ENCODE data around the gene SDK2.

The SDK2 gene

DNA sequence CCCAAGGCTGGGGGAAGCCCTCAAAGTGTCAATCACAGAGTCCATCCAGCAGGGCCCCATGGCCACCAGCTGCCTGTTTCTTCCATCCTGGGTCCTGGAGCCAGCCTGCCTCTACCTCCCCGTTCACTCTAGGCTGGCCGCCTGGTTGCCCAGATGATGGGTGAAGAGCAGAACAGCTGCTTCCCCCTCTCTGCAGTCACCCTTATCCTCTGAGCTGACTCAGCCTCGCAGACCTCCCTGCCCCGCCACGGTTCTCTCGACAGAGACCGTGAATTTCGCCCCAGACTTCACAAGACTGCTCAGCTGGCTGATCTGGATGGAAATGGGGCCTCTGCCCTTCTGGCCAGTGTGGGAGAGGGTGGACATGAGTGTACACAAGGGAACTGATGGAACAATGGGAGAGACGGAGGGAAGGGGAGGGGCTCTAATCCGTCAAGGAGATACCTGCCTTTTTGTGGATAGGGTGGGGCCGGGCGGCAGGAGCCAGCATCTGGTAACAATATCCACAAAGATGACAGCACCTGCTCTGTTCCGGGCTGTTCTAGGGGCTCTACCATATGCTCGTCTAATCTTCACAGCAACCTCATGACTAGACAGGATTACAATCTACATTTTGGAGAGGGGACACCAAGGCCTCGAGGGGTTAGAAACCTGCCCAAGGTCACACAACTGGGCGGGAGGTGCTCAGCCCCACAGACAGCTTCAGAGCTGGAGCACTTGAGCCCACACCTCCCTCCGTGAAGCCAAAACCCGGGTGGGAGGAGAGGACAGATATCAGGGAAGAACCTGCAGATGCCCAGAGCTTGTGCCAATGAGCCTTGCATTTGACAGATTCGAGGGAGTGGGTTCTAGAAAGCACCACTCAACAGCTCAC is 136.0 kb downstream of the SDK2 start:
- H3K4me3 ChIP-seq (ENCODE audit: low read depth, low read length): no peak overlapping the region
- TF ChIP-seq, protein P1, sequence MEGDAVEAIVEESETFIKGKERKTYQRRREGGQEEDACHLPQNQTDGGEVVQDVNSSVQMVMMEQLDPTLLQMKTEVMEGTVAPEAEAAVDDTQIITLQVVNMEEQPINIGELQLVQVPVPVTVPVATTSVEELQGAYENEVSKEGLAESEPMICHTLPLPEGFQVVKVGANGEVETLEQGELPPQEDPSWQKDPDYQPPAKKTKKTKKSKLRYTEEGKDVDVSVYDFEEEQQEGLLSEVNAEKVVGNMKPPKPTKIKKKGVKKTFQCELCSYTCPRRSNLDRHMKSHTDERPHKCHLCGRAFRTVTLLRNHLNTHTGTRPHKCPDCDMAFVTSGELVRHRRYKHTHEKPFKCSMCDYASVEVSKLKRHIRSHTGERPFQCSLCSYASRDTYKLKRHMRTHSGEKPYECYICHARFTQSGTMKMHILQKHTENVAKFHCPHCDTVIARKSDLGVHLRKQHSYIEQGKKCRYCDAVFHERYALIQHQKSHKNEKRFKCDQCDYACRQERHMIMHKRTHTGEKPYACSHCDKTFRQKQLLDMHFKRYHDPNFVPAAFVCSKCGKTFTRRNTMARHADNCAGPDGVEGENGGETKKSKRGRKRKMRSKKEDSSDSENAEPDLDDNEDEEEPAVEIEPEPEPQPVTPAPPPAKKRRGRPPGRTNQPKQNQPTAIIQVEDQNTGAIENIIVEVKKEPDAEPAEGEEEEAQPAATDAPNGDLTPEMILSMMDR (IDR thresholded peaks at IDR 0.05; ENCODE audit: borderline replicate concordance, insufficient read depth, low read depth, low read length): no peak

DNA sequence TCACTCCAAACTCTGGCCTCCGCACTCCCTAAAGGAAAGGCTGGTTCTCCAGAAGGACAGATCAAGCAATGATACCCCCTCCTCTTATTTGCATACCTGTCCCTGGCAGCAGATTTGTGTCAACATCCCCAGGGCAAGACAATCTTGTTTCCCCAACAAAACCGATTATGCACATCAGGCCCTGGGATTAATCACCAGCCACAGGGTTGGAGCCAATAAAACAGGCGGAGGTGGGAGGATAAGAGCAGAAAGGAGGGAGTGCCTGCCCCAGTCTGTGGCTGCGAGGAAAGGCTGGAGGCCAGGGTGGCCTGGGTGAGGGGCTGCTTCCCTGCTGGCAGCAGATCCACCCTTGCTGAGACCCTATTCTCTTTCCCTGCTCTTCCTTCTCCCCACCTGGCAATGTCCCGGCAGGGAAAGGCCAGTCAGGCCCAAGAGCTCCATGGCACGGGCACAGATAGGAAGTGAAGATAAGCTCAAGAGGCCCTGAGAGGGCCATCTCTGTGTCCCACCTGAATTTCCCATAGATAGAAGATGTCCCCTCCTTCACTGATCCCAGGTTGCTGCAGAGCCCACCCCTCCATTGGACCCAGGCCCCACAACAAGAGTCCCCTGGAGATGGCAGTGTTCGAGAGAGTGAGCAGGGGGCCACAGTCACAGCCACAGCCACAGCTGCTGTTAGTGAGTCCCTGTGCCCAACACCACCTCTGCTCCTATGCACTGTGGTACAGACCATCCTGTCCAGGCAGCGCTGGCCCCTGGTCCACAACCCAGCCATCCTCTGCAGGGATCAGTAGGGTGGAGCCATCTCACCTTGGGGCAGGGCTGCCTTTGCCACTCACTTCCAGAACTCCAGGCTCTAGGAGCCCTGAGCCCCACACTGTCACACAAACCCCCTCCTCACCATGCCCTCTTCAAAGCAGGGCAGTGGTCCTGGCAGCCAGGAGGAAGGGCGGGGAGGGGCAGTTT is 137.5 kb downstream of the SDK2 start:
- TF ChIP-seq, protein P1 (IDR thresholded peaks at IDR 0.05; ENCODE audit: borderline replicate concordance, insufficient read depth, low read depth, low read length): no peak
- no peak overlapping the region for H3K4me3 ChIP-seq (ENCODE audit: low read depth, low read length)

GRCh38 chr17:73503560-73503959 is 140.7 kb downstream of the SDK2 start:
- TF ChIP-seq, protein P1 (IDR thresholded peaks at IDR 0.05; ENCODE audit: borderline replicate concordance, insufficient read depth, low read depth, low read length): no peak
- H3K4me3 ChIP-seq (ENCODE audit: low read depth, low read length): no peak overlapping the region

DNA sequence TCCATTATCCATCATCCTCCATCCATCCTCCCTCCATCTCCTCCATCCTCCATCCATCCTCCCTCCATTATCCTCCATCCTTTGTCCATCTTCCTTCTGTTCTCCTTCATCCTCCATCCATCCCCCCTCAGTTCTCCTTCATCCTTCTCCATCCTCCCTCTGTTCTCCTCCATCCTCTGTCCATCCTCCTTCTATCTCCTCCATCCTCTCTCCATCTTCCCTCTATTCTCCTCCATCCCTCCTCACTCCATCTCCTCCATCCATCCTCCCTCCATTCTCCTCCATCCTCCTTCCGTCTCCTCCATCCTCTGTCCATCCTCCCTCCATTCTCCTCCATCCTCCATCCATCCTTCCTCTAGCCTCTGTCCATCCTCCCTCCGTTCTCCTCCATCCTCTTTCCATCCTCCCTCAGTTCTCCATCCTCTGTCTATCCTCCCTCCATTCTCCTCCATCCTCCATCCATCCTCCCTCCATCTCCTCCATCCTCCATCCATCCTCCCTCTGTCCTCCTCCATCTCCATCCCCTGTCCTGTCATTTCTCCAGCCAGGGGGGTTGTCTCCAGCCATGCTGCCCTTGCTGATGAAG is 143.7 kb downstream of the SDK2 start:
- TF ChIP-seq, protein P1 (IDR thresholded peaks at IDR 0.05; ENCODE audit: borderline replicate concordance, insufficient read depth, low read depth, low read length): no peak
- no peak overlapping the region for H3K4me3 ChIP-seq (ENCODE audit: low read depth, low read length)

GRCh38 chr17:73498886-73499554 is 145.2 kb downstream of the SDK2 start:
- TF ChIP-seq, protein P1 (IDR thresholded peaks at IDR 0.05; ENCODE audit: borderline replicate concordance, insufficient read depth, low read depth, low read length): no peak
- H3K4me3 ChIP-seq (ENCODE audit: low read depth, low read length): no peak overlapping the region

- no peak overlapping the region for H3K4me3 ChIP-seq (ENCODE audit: low read depth, low read length)
- TF ChIP-seq, protein P1 (IDR thresholded peaks at IDR 0.05; ENCODE audit: borderline replicate concordance, insufficient read depth, low read depth, low read length): no peak
Observed at GRCh38 chr17:73498176-73498575, 146.1 kb downstream of the SDK2 start.

Measured in GM12875 (cell line).